HEK293 (cell line): ENCODE results near the gene FGF8.

Experiments
- CTCF ChIA-PET: fragments of 350-600 bp; formaldehyde crosslinking; extraction: SDS; loops from one replicate; lab custom pipeline; 2021; ENCODE audit warnings: antibody characterized with exemption; lab: Yijun Ruan, JAX
- POLR2A ChIA-PET: fragments of 300-600 bp; formaldehyde crosslinking; extraction: SDS; loops from one replicate; lab custom pipeline; 2020; ENCODE audit warnings: antibody characterized with exemption, inconsistent platforms; lab: Yijun Ruan, JAX
- H3K27ac ChIP-seq: fragments of 200-500 bp; sonication (Bioruptor generic); 2 replicates; pipeline ENCODE4 v1.5.1; 2014; ENCODE audit warnings: low read depth, low read length, control low read depth, inconsistent platforms; ENCODE audit errors: extremely low read depth
- H3K36me3 ChIP-seq, 2 experiments: fragments of 200-500 bp in 1 of 2; sonication (Bioruptor generic) in 1 of 2; 1 replicate in 1 of 2; 2 replicates in 1 of 2; pipeline ENCODE4 v1.5.1; 2014 to 2017; ENCODE audit warnings: inconsistent platforms in 2 of 2, low read length in 2 of 2; ENCODE audit not compliant: control insufficient read depth in 2 of 2, insufficient read depth in 1 of 2
- H3K4me1 ChIP-seq: fragments of 200-500 bp; sonication (Bioruptor generic); 2 replicates; pipeline ENCODE4 v1.5.1; 2014; ENCODE audit warnings: mild to moderate bottlenecking, low read length, inconsistent platforms; ENCODE audit not compliant: control insufficient read depth, insufficient read depth
- H3K4me3 ChIP-seq: 2 replicates; pipeline ENCODE4 v1.5.1; 2011; ENCODE audit warnings: low read depth, mild to moderate bottlenecking, control low read depth, low read length, moderate library complexity
- H3K9me3 ChIP-seq: fragments of 200-500 bp; sonication (Bioruptor generic); 2 replicates; pipeline ENCODE4 v1.5.1; 2014; ENCODE audit warnings: low read depth, low read length, inconsistent platforms; ENCODE audit not compliant: control insufficient read depth, insufficient read depth
- AEBP2 ChIP-seq: fragments of 450-650 bp; formaldehyde crosslinking; IDR thresholded peaks from 2 replicates; pipeline ENCODE4 v1.5.1; 2016; ENCODE audit warnings: missing biosample characterization, missing genetic modification characterization, borderline replicate concordance
- HOXA7 ChIP-seq: sonication (generic); formaldehyde crosslinking; IDR thresholded peaks from 2 replicates; pipeline ENCODE4 v1.8.1; 2022; ENCODE audit warnings: missing genetic modification reagents, borderline replicate concordance
- HOXC10 ChIP-seq: sonication (generic); formaldehyde crosslinking; IDR thresholded peaks from 2 replicates; pipeline ENCODE4 v1.8.1; 2023; ENCODE audit warnings: mild to moderate bottlenecking, missing genetic modification reagents
- MZF1 ChIP-seq: fragments of 450-650 bp; formaldehyde crosslinking; IDR thresholded peaks from 2 replicates; pipeline ENCODE4 v1.5.1; 2017; ENCODE audit warnings: missing biosample characterization, missing genetic modification characterization, borderline replicate concordance
- PRDM1 ChIP-seq: fragments of 450-650 bp; formaldehyde crosslinking; IDR thresholded peaks from 2 replicates; pipeline ENCODE4; 2016; ENCODE audit warnings: missing biosample characterization, missing genetic modification characterization
- PRDM2 ChIP-seq: fragments of 450-650 bp; formaldehyde crosslinking; IDR thresholded peaks from 2 replicates; pipeline ENCODE4 v1.5.1; 2016; ENCODE audit warnings: missing biosample characterization, missing genetic modification characterization, borderline replicate concordance
- PRDM6 ChIP-seq: fragments of 450-650 bp; formaldehyde crosslinking; IDR thresholded peaks from 2 replicates; pipeline ENCODE4 v1.5.1; 2017; ENCODE audit warnings: missing biosample characterization, missing genetic modification characterization
- ZFP3 ChIP-seq: fragments of 450-650 bp; formaldehyde crosslinking; IDR thresholded peaks from 2 replicates; pipeline ENCODE4 v1.5.1; 2016; ENCODE audit warnings: low read depth, missing biosample characterization, missing genetic modification characterization
- ZIC2 ChIP-seq: fragments of 450-650 bp; formaldehyde crosslinking; IDR thresholded peaks from 2 replicates; pipeline ENCODE4 v1.5.1; 2016; ENCODE audit warnings: missing biosample characterization, missing genetic modification characterization
- ZNF157 ChIP-seq: fragments of 450-650 bp; formaldehyde crosslinking; IDR thresholded peaks from 2 replicates; pipeline ENCODE4 v1.5.1; 2016; ENCODE audit warnings: missing biosample characterization, missing genetic modification characterization
- ZNF223 ChIP-seq: fragments of 450-650 bp; formaldehyde crosslinking; IDR thresholded peaks from 2 replicates; pipeline ENCODE4 v1.5.1; 2016; ENCODE audit warnings: missing biosample characterization, missing genetic modification characterization
- ZNF248 ChIP-seq: fragments of 450-650 bp; formaldehyde crosslinking; IDR thresholded peaks from 2 replicates; pipeline ENCODE4 v1.5.1; 2017; ENCODE audit warnings: missing biosample characterization, missing genetic modification characterization
- ZNF292 ChIP-seq: fragments of 450-650 bp; formaldehyde crosslinking; IDR thresholded peaks from 2 replicates; pipeline ENCODE4 v1.5.1; 2016; ENCODE audit warnings: low read depth, missing biosample characterization, missing genetic modification characterization, borderline replicate concordance
- ZNF350 ChIP-seq: fragments of 450-650 bp; formaldehyde crosslinking; IDR thresholded peaks from 2 replicates; pipeline ENCODE4 v1.5.0; 2017; ENCODE audit warnings: missing biosample characterization, mild to moderate bottlenecking, missing genetic modification characterization
- ZNF529 ChIP-seq: fragments of 450-650 bp; formaldehyde crosslinking; IDR thresholded peaks from 2 replicates; pipeline ENCODE4 v1.5.1; 2017; ENCODE audit warnings: missing genetic modification characterization, missing biosample characterization; ENCODE audit not compliant: insufficient replicate concordance
- ZNF555 ChIP-seq: fragments of 450-650 bp; formaldehyde crosslinking; conservative IDR thresholded peaks from 2 replicates; pipeline ENCODE4 v1.5.1; 2017; ENCODE audit warnings: missing biosample characterization, mild to moderate bottlenecking, missing genetic modification characterization, inconsistent platforms
- ZNF610 ChIP-seq: fragments of 450-650 bp; formaldehyde crosslinking; IDR thresholded peaks from 2 replicates; pipeline ENCODE4 v1.5.1; 2016; ENCODE audit warnings: missing biosample characterization, missing genetic modification characterization, borderline replicate concordance
- ZNF677 ChIP-seq: fragments of 450-650 bp; IDR thresholded peaks from 2 replicates; pipeline ENCODE4 v1.5.0; 2018; ENCODE audit warnings: missing biosample characterization, mild to moderate bottlenecking, missing genetic modification characterization, moderate library complexity
- ZNF791 ChIP-seq: fragments of 450-650 bp; formaldehyde crosslinking; IDR thresholded peaks from 2 replicates; pipeline ENCODE4 v1.5.1; 2016; ENCODE audit warnings: missing biosample characterization, missing genetic modification characterization
- ZNF792 ChIP-seq: fragments of 450-650 bp; formaldehyde crosslinking; IDR thresholded peaks from 2 replicates; pipeline ENCODE4 v1.5.1; 2016; ENCODE audit warnings: missing biosample characterization, missing genetic modification characterization
- ZNF837 ChIP-seq: fragments of 450-650 bp; formaldehyde crosslinking; IDR thresholded peaks from 2 replicates; pipeline ENCODE4 v1.5.1; 2016; ENCODE audit warnings: missing biosample characterization, missing genetic modification characterization
- ZSCAN4 ChIP-seq: fragments of 450-650 bp; formaldehyde crosslinking; IDR thresholded peaks from 2 replicates; pipeline ENCODE4 v1.5.1; 2017; ENCODE audit warnings: missing biosample characterization, missing genetic modification characterization

The FGF8 gene

GRCh38 chr10:101725296-101726114 is 50.4 kb downstream of the FGF8 start:
- H3K4me1 ChIP-seq, result no peaks in the 10 kb centered on the region
- CTCF ChIA-PET, result interaction anchor here (0.7 kb wide), 1 partner anchor 859 kb away, joined by 3 read pairs; no protein-coding TSS in a partner anchor
- POLR2A ChIA-PET, result no interaction called here
- no peaks in the 10 kb centered on the region for H3K9me3 ChIP-seq
- H3K27ac ChIP-seq, result no peak overlapping the region
- no peak overlapping the region for H3K4me3 ChIP-seq
- no peaks in the 10 kb centered on the region for H3K36me3 ChIP-seq
- no peak for TF ChIP-seq PRDM2 (tag by site-specific recombination)
- no peak for TF ChIP-seq ZNF157 (tag by site-specific recombination)
- TF ChIP-seq ZSCAN4, result no peak
- no peak for TF ChIP-seq ZNF791
- TF ChIP-seq ZFP3 (tag by site-specific recombination), result no peak

- TF ChIP-seq PRDM6, result no peak
- no peak for TF ChIP-seq ZNF292 (tag by site-specific recombination)
- TF ChIP-seq ZIC2, result no peak
- TF ChIP-seq ZNF248, result no peak
- TF ChIP-seq ZNF610 (tag by site-specific recombination), result no peak
- no peak for TF ChIP-seq PRDM1
- TF ChIP-seq, all 188 proteins: peak for 0
- no peaks in the 10 kb centered on the region for H3K36me3 ChIP-seq
- H3K4me3 ChIP-seq, result no peak overlapping the region
- no peak overlapping the region for H3K27ac ChIP-seq
- no peaks in the 10 kb centered on the region for H3K9me3 ChIP-seq
- POLR2A ChIA-PET, result no interaction called here
- no peaks in the 10 kb centered on the region for H3K4me1 ChIP-seq
- CTCF ChIA-PET, result interaction anchor here (0.7 kb wide), 1 partner anchor 25 kb away, joined by 3 read pairs; no protein-coding TSS in a partner anchor
Measured at GRCh38 chr10:101724446-101724845, 51.5 kb downstream of the FGF8 start.

- Histone ChIP-seq H3K9me3 (no peaks in the 10 kb centered on the region), H3K27ac (no peak overlapping the region), H3K4me3 (no peak overlapping the region), H3K36me3 (no peaks in the 10 kb centered on the region), H3K4me1 (no peaks in the 10 kb centered on the region)
- ChIA-PET CTCF (interaction anchor here (0.6 kb wide), 1 partner anchor 32 kb away, joined by 5 read pairs; no protein-coding TSS in a partner anchor), POLR2A (no interaction called here)
- TF ChIP-seq ZNF223 (tag by site-specific recombination) (no peak), ZNF837 (tag by site-specific recombination) (no peak), ZNF792 (tag by site-specific recombination) (no peak), HOXC10 (CRISPR knock-in tag) (no peak), AEBP2 (tag by site-specific recombination) (no peak), HOXA7 (CRISPR knock-in tag) (no peak), ZNF529 (tag by site-specific recombination) (no peak), ZNF555 (tag by site-specific recombination) (no peak), MZF1 (no peak), ZNF350 (tag by site-specific recombination) (no peak), ZNF677 (tag by site-specific recombination) (no peak)
Measured at GRCh38 chr10:101723176-101723575, 52.7 kb downstream of the FGF8 start.
